Neural cell (in vitro differentiated cells): ENCODE measurements around the gene TMBIM1. TPM values are rescaled to one million over a fixed set of nuclear protein-coding genes. Genes with fewer than 3 reads are reported as not detected.

Source experiments
- H2AFZ ChIP-seq: fragments of 200-600, 300-800 bp; sonication (generic), shearing (Covaris generic); 2 replicates; pipeline ENCODE4 v1.6.0; 2014; ENCODE audit warnings: low read depth, mild to moderate bottlenecking, antibody characterized with exemption, low read length, moderate library complexity
- H3F3A ChIP-seq: fragments of 200-600 bp; shearing (Covaris generic); 2 replicates; pipeline ENCODE4 v1.6.1; 2016; ENCODE audit warnings: mild to moderate bottlenecking, moderate library complexity, mixed read lengths, antibody characterized with exemption, low read length; ENCODE audit not compliant: insufficient read depth, poor library complexity, severe bottlenecking
- H3K27ac ChIP-seq: fragments of 200-600, 300-800 bp; sonication (generic), shearing (Covaris generic); 2 replicates; pipeline ENCODE4 v1.5.1; 2014; ENCODE audit warnings: mild to moderate bottlenecking, low read length, moderate library complexity
- H3K27me3 ChIP-seq: fragments of 300-800, 200-600 bp; sonication (generic), shearing (Covaris generic); 2 replicates; pipeline ENCODE4 v1.6.0; 2014; ENCODE audit warnings: mild to moderate bottlenecking, low read depth, low read length, moderate library complexity; ENCODE audit not compliant: insufficient read depth
- H3K36me3 ChIP-seq: fragments of 300-800, 200-600 bp; sonication (generic), shearing (Covaris generic); 2 replicates; pipeline ENCODE4 v1.5.1; 2014; ENCODE audit warnings: mild to moderate bottlenecking, antibody characterized with exemption, low read length, moderate library complexity; ENCODE audit not compliant: insufficient read depth
- H3K4me2 ChIP-seq: fragments of 300-800, 200-600 bp; sonication (generic), shearing (Covaris generic); 2 replicates; pipeline ENCODE4 v1.6.0; 2014; ENCODE audit warnings: mild to moderate bottlenecking, low read length
- H3K4me3 ChIP-seq: fragments of 300-800, 200-600 bp; sonication (generic), shearing (Covaris generic); 2 replicates; pipeline ENCODE4 v1.5.1; 2014; ENCODE audit warnings: mild to moderate bottlenecking, low read length, moderate library complexity
- H3K79me2 ChIP-seq: fragments of 200-600 bp; shearing (Covaris generic); replicated peaks from 2 replicates; pipeline ENCODE4 v1.6.0; 2014; ENCODE audit warnings: mild to moderate bottlenecking, low read length, moderate library complexity; ENCODE audit not compliant: insufficient read depth
- H3K9ac ChIP-seq: fragments of 300-800, 200-600 bp; sonication (generic), shearing (Covaris generic); 2 replicates; pipeline ENCODE4 v1.6.1; 2016; ENCODE audit warnings: mild to moderate bottlenecking, low read length, mixed read lengths
- H3K9me2 ChIP-seq: fragments of 200-600 bp; shearing (Covaris generic); 2 replicates; pipeline ENCODE4 v1.6.1; 2016; ENCODE audit warnings: mild to moderate bottlenecking, low read length, mixed read lengths; ENCODE audit not compliant: insufficient read depth
- H3K9me3 ChIP-seq: fragments of 200-600, 300-800 bp; sonication (generic), shearing (Covaris generic); 2 replicates; pipeline ENCODE4 v1.6.1; 2016; ENCODE audit warnings: mild to moderate bottlenecking, mixed run types, low read length, moderate library complexity, mixed read lengths
- H4K20me1 ChIP-seq: fragments of 200-600 bp; shearing (Covaris generic); 2 replicates; pipeline ENCODE4 v1.6.1; 2016; ENCODE audit warnings: mild to moderate bottlenecking, mixed run types; ENCODE audit not compliant: insufficient read depth
- CTCF ChIP-seq: fragments of 450-650 bp; IDR thresholded peaks from 2 replicates; pipeline ENCODE4 v1.5.1; 2014; ENCODE audit warnings: antibody characterized with exemption, mild to moderate bottlenecking, moderate library complexity; ENCODE audit not compliant: poor library complexity, severe bottlenecking
- EP300 ChIP-seq: fragments of 450-650 bp; conservative IDR thresholded peaks from 2 replicates; pipeline ENCODE4 v1.6.1; 2014; ENCODE audit warnings: antibody characterized with exemption, mild to moderate bottlenecking, moderate library complexity; ENCODE audit not compliant: poor library complexity, severe bottlenecking
- EZH2 ChIP-seq: fragments of 200-600, 300-800 bp; shearing (Covaris generic), sonication (generic); IDR thresholded peaks from 2 replicates; pipeline ENCODE4 v1.6.1; 2014; ENCODE audit warnings: antibody characterized with exemption, low read length, borderline replicate concordance, mild to moderate bottlenecking; ENCODE audit not compliant: insufficient read depth, poor library complexity, severe bottlenecking
- MXI1 ChIP-seq: fragments of 450-650 bp; conservative IDR thresholded peaks from 2 replicates; pipeline ENCODE4 v1.6.1; 2014; ENCODE audit warnings: antibody characterized with exemption, mild to moderate bottlenecking; ENCODE audit not compliant: poor library complexity, severe bottlenecking
- POLR2AphosphoS5 ChIP-seq: IDR thresholded peaks from 2 replicates; pipeline ENCODE4 v1.6.1; 2012
- RAD21 ChIP-seq: fragments of 450-650 bp; conservative IDR thresholded peaks from 2 replicates; pipeline ENCODE4 v1.6.1; 2014; ENCODE audit warnings: antibody characterized with exemption, mild to moderate bottlenecking, moderate library complexity
- REST ChIP-seq: IDR thresholded peaks from 2 replicates; pipeline ENCODE4 v1.6.1; 2012; ENCODE audit warnings: borderline replicate concordance
- SMC3 ChIP-seq: fragments of 450-650 bp; conservative IDR thresholded peaks from 2 replicates; pipeline ENCODE4 v1.6.1; 2014; ENCODE audit warnings: antibody characterized with exemption, mild to moderate bottlenecking, moderate library complexity; ENCODE audit not compliant: poor library complexity
- TAF1 ChIP-seq: IDR thresholded peaks from 2 replicates; pipeline ENCODE4 v1.6.1; 2012; ENCODE audit warnings: low read depth
- polyA plus RNA-seq: library from polyadenylated mRNA; depleted of rRNA; stranded (reverse); fragments of >200 nt; gene quantifications from 2 replicates; pipeline ENCODE4 v1.2.3, GENCODE V29; 2014

The TMBIM1 gene
- polyA plus RNA-seq, 1 donor from 2014 or later: not detected

GRCh38 chr2:218277921-218278320 lies 14.4 kb downstream of the TMBIM1 start:
- H3K9ac ChIP-seq: no peak overlapping the region
- TF ChIP-seq POLR2AphosphoS5: no peak
- no peak for TF ChIP-seq REST
- no peak for TF ChIP-seq TAF1
- no peak for TF ChIP-seq EZH2
- no peak for TF ChIP-seq EP300
- TF ChIP-seq RAD21: no peak
- no peak overlapping the region for H3K4me3 ChIP-seq
- H3K4me2 ChIP-seq: no peak overlapping the region
- H2AFZ ChIP-seq: no peak overlapping the region
- H3K27me3 ChIP-seq: no peaks in the 10 kb centered on the region
- no peaks in the 10 kb centered on the region for H3K79me2 ChIP-seq
- no peak overlapping the region for H3K27ac ChIP-seq
- H3K9me2 ChIP-seq: no peaks in the 10 kb centered on the region
- no peaks in the 10 kb centered on the region for H3K9me3 ChIP-seq
- H3F3A ChIP-seq: no peaks in the 10 kb centered on the region
- no peaks in the 10 kb centered on the region for H3K36me3 ChIP-seq
- H4K20me1 ChIP-seq: no peaks in the 10 kb centered on the region

GRCh38 chr2:218276986-218277755 lies 15.1 kb downstream of the TMBIM1 start:
- Histone ChIP-seq H3K27ac (no peak overlapping the region), H3K4me2 (no peak overlapping the region), H2AFZ (no peak overlapping the region), H3K36me3 (no peaks in the 10 kb centered on the region), H3K9me2 (no peaks in the 10 kb centered on the region), H3K9me3 (no peaks in the 10 kb centered on the region), H3K4me3 (no peak overlapping the region), H3F3A (no peaks in the 10 kb centered on the region), H3K27me3 (no peaks in the 10 kb centered on the region), H3K79me2 (no peaks in the 10 kb centered on the region), H4K20me1 (no peaks in the 10 kb centered on the region), H3K9ac (no peak overlapping the region)
- no peak for TF ChIP-seq TAF1
- no peak for TF ChIP-seq REST
- TF ChIP-seq MXI1: no peak
- TF ChIP-seq SMC3: no peak
- no peak for TF ChIP-seq RAD21
- TF ChIP-seq EZH2: no peak
- TF ChIP-seq EP300: no peak
- no peak for TF ChIP-seq POLR2AphosphoS5
- no peak for TF ChIP-seq CTCF
